RWPE1 (cell line): ENCODE measurements around the gene SARS2.
"Not testable (repeated sequence)": the region's sequence is repeated elsewhere in the genome, so short reads cannot be mapped to it uniquely, and the experiment has no call there.

Experiments
- CTCF ChIA-PET: fragments of 350-600 bp; sonication (Branson Sonifier 250); formaldehyde crosslinking; extraction: SDS; loops from one replicate; lab custom pipeline; 2021; lab: Yijun Ruan, JAX
- POLR2A ChIA-PET: fragments of 400-600 bp; formaldehyde crosslinking; extraction: SDS; loops from one replicate; lab custom pipeline; 2020; ENCODE audit warnings: antibody characterized with exemption; ENCODE audit not compliant: low non-redundant PET; lab: Yijun Ruan, JAX
- DNase-seq: peaks from one replicate; pipeline ENCODE4 v3.0.0; 2012; ENCODE audit warnings: low spot score
- H3K27ac ChIP-seq: fragments of 450-650 bp; 2 replicates; pipeline ENCODE4 v1.5.1; 2017
- CTCF ChIP-seq: fragments of 450-650 bp; conservative IDR thresholded peaks from 2 replicates; pipeline ENCODE4 v1.5.1; 2017; ENCODE audit warnings: low read depth, mild to moderate bottlenecking

The SARS2 gene

GRCh38 chr19:38975214-38975860 is 44.8 kb upstream of the SARS2 start, which contains the start of gene FBXO17:
FBXO17 (minus strand) TSS chr19:38975742; CDS start chr19:38950319, 25,423 bp downstream.
- peak; percentile 42 for DNase-seq
- POLR2A ChIA-PET = no interaction called here
- peak within 1 kb of the TSS; percentile 88 for H3K27ac ChIP-seq
- CTCF ChIA-PET = interaction anchor here (0.6 to 1.6 kb wide), 5 partner anchors 13 to 147 kb away, joined by 3 to 5 read pairs (median 3); no protein-coding TSS in a partner anchor
- TF ChIP-seq CTCF = no peak

DNA sequence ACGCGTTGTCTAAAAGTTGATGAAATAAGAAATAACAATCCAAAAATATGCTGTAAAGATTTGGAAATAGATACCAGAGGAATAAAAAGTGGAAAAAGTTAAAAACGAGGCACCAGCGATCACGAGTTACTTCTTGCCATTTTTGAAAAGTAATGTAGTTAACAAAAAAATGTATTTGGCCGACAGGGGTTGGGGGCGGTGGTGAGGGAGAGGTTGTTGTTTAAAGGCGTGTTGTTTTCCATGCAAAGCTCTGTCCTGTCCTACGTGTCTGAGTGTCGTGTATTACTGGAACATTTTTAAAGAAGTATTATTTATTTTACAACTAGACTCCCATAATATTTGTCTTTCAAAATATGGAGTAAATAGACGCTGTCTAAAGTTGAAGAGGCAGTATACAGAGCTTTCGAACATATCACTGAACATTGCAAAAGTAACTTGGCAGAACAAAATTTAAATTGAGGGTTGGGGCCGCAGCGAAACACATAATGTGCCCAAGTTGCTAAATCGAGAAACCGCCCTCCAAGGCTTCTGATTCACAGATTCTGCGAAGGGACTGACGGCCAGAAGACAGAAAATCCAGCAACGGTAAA is 44.2 kb upstream of the SARS2 start:
- POLR2A ChIA-PET = no interaction called here
- DNase-seq = no peak
- CTCF ChIA-PET = interaction anchor here (0.7 to 1.6 kb wide), 4 partner anchors 13 to 148 kb away, joined by 3 to 5 read pairs (median 4); no protein-coding TSS in a partner anchor
- H3K27ac ChIP-seq = peak overlapping the region; percentile 88
- TF ChIP-seq CTCF = no peak

GRCh38 chr19:38971672-38972071 is 41.1 kb upstream of the SARS2 start:
- DNase-seq = no peak
- CTCF ChIA-PET = interaction anchor here (0.6 kb wide), 1 partner anchor 486 kb away, joined by 3 read pairs; no protein-coding TSS in a partner anchor

GRCh38 chr19:38970664-38971532 is 40.3 kb upstream of the SARS2 start:
- no peak for TF ChIP-seq CTCF
- H3K27ac ChIP-seq = no peak overlapping the region
- ChIA-PET CTCF (interaction anchor here (0.6 kb wide), 1 partner anchor 320 kb away, joined by 3 read pairs; no protein-coding TSS in a partner anchor), POLR2A (no interaction called here)
- no peak for DNase-seq

More at GRCh38 chr19:38971672-38972071, 41.1 kb upstream of the SARS2 start:
- POLR2A ChIA-PET = no interaction called here
- TF ChIP-seq CTCF = no peak
- H3K27ac ChIP-seq = no peak overlapping the region

DNA sequence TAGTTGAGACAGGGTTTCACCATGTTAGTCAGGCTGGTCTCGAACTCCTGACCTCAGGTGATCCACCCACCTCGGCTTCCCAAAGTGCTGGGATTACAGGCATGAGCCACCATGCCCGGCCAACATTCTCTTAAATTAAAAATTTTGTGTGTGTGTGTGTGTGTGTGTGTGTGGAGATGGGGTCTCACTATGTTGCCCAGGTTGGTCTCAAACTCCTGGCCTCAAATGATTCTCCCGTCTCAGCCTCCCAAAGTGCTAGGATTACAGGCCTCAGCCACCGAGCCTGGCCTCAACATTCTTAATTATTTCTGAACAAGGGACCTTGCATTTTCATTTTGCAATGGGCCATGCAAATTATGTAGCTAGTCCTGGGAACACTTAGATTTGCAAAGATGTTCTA is 35.6 kb upstream of the SARS2 start:
- POLR2A ChIA-PET, DNase-seq, H3K27ac ChIP-seq, CTCF ChIA-PET: not testable (repeated sequence)

DNA sequence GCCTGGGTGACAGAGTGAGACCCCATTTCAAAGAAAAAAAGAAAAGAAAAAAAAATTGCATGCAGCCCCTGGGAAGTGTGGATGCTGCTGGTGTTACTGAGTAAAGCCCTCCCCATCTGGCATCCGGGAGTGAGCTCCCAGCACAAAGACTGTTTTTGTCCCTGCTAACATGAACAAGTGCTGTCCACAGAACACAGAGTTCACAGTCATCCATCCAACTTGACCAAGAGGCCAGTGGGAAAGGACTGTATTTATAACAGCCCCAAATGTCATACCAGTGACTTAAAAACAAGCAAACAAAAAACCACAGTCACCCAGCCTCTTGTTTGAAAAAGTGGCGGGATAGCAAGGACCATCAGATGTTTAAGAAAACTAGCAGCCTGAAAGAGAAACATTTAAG is 34.2 kb upstream of the SARS2 start:
- no peak overlapping the region for H3K27ac ChIP-seq
- CTCF ChIA-PET = interaction anchor here (0.6 kb wide), 2 partner anchors 96 to 368 kb away, joined by 3 to 5 read pairs; no protein-coding TSS in a partner anchor
- POLR2A ChIA-PET = no interaction called here
- DNase-seq = no peak
- no peak for TF ChIP-seq CTCF
